Hepatocyte (in vitro differentiated cells): Measurements from ENCODE around the gene CTNNA1.

ENCODE experiments used
- EZH2phosphoT487 ChIP-seq: fragments of 200-600 bp; sonication (generic); IDR thresholded peaks from one replicate; pipeline ENCODE4 v1.6.1; 2018; ENCODE audit warnings: antibody characterized with exemption, mild to moderate bottlenecking, low read depth, moderate library complexity; ENCODE audit not compliant: unreplicated experiment, severe bottlenecking
- TF ChIP-seq, protein P1 (sequence below): fragments of 200-600 bp; sonication (generic); IDR thresholded peaks from 2 replicates; pipeline ENCODE4 v1.5.1; 2016; ENCODE audit warnings: antibody characterized with exemption, mild to moderate bottlenecking; ENCODE audit not compliant: poor library complexity

GRCh38 chr5:138920181-138920580, 167.0 kb downstream of the CTNNA1 start:
- TF ChIP-seq, protein P1, sequence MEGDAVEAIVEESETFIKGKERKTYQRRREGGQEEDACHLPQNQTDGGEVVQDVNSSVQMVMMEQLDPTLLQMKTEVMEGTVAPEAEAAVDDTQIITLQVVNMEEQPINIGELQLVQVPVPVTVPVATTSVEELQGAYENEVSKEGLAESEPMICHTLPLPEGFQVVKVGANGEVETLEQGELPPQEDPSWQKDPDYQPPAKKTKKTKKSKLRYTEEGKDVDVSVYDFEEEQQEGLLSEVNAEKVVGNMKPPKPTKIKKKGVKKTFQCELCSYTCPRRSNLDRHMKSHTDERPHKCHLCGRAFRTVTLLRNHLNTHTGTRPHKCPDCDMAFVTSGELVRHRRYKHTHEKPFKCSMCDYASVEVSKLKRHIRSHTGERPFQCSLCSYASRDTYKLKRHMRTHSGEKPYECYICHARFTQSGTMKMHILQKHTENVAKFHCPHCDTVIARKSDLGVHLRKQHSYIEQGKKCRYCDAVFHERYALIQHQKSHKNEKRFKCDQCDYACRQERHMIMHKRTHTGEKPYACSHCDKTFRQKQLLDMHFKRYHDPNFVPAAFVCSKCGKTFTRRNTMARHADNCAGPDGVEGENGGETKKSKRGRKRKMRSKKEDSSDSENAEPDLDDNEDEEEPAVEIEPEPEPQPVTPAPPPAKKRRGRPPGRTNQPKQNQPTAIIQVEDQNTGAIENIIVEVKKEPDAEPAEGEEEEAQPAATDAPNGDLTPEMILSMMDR, result no peak
- TF ChIP-seq EZH2phosphoT487, result no peak
